ENCODE results near the gene STXBP6.
A peak's percentile ranks its signal among the peaks of the same experiment; 100 is the strongest.

The STXBP6 gene

GRCh38 chr14:24920265-24921075, 129.5 kb downstream of the STXBP6 start:
- no peaks in the 10 kb centered on the region for H3K9me3 Mint-ChIP-seq
- H3K4me3 Mint-ChIP-seq: no peak overlapping the region
- H3K27ac Mint-ChIP-seq: no peak overlapping the region
- H3K27me3 Mint-ChIP-seq: peaks cover 37% of the 10 kb centered on the region
- no peaks in the 10 kb centered on the region for H3K4me1 Mint-ChIP-seq (ENCODE audit: low read depth)
- H3K36me3 Mint-ChIP-seq (ENCODE audit: low read depth): no peaks in the 10 kb centered on the region

- H3K4me1 Mint-ChIP-seq (ENCODE audit: low read depth): no peaks in the 10 kb centered on the region
- peaks cover 37% of the 10 kb centered on the region for H3K27me3 Mint-ChIP-seq
- no peaks in the 10 kb centered on the region for H3K9me3 Mint-ChIP-seq
- H3K4me3 Mint-ChIP-seq: no peak overlapping the region
- H3K27ac Mint-ChIP-seq: no peak overlapping the region
- H3K36me3 Mint-ChIP-seq (ENCODE audit: low read depth): no peaks in the 10 kb centered on the region
These were observed 131.1 kb downstream of the STXBP6 start for GRCh38 chr14:24918822-24919221.

GRCh38 chr14:24915958-24916595, 133.9 kb downstream of the STXBP6 start:
- no peaks in the 10 kb centered on the region for H3K36me3 Mint-ChIP-seq (ENCODE audit: low read depth)
- H3K4me3 Mint-ChIP-seq: no peak overlapping the region
- no peak overlapping the region for H3K27ac Mint-ChIP-seq
- H3K4me1 Mint-ChIP-seq (ENCODE audit: low read depth): no peaks in the 10 kb centered on the region
- H3K9me3 Mint-ChIP-seq: no peaks in the 10 kb centered on the region
- H3K27me3 Mint-ChIP-seq: peaks cover 30% of the 10 kb centered on the region

GRCh38 chr14:24915403-24915921, 134.5 kb downstream of the STXBP6 start:
- Mint-ChIP-seq H3K4me1 (ENCODE audit: low read depth) (no peaks in the 10 kb centered on the region), H3K36me3 (ENCODE audit: low read depth) (no peaks in the 10 kb centered on the region), H3K4me3 (no peak overlapping the region), H3K27ac (no peak overlapping the region), H3K27me3 (peaks cover 27% of the 10 kb centered on the region), H3K9me3 (no peaks in the 10 kb centered on the region)

- H3K9me3 Mint-ChIP-seq: no peaks in the 10 kb centered on the region
- no peaks in the 10 kb centered on the region for H3K36me3 Mint-ChIP-seq (ENCODE audit: low read depth)
- peaks cover 19% of the 10 kb centered on the region for H3K27me3 Mint-ChIP-seq
- H3K4me1 Mint-ChIP-seq (ENCODE audit: low read depth): no peaks in the 10 kb centered on the region
- no peak overlapping the region for H3K4me3 Mint-ChIP-seq
- no peak overlapping the region for H3K27ac Mint-ChIP-seq
These were observed 136.2 kb downstream of the STXBP6 start for GRCh38 chr14:24913746-24914145.

GRCh38 chr14:24913021-24913420, 136.9 kb downstream of the STXBP6 start:
- Mint-ChIP-seq H3K4me3 (no peak overlapping the region), H3K27me3 (peaks cover 21% of the 10 kb centered on the region), H3K4me1 (ENCODE audit: low read depth) (no peaks in the 10 kb centered on the region), H3K9me3 (no peaks in the 10 kb centered on the region), H3K36me3 (ENCODE audit: low read depth) (no peaks in the 10 kb centered on the region), H3K27ac (no peak overlapping the region)

GRCh38 chr14:24911324-24912109, 138.4 kb downstream of the STXBP6 start:
- H3K9me3 Mint-ChIP-seq: no peaks in the 10 kb centered on the region
- H3K4me3 Mint-ChIP-seq: no peak overlapping the region

GRCh38 chr14:24910408-24910986, 139.4 kb downstream of the STXBP6 start:
- no peaks in the 10 kb centered on the region for H3K4me1 Mint-ChIP-seq (ENCODE audit: low read depth)
- no peaks in the 10 kb centered on the region for H3K9me3 Mint-ChIP-seq
- H3K36me3 Mint-ChIP-seq (ENCODE audit: low read depth): no peaks in the 10 kb centered on the region

More at GRCh38 chr14:24911324-24912109, 138.4 kb downstream of the STXBP6 start:
- peaks cover 19% of the 10 kb centered on the region for H3K27me3 Mint-ChIP-seq
- H3K36me3 Mint-ChIP-seq (ENCODE audit: low read depth): no peaks in the 10 kb centered on the region
- H3K4me1 Mint-ChIP-seq (ENCODE audit: low read depth): no peaks in the 10 kb centered on the region
- peak overlapping the region; percentile 16 for H3K27ac Mint-ChIP-seq

GRCh38 chr14:24909523-24910302, 140.2 kb downstream of the STXBP6 start:
- Mint-ChIP-seq H3K36me3 (ENCODE audit: low read depth) (no peaks in the 10 kb centered on the region), H3K4me3 (no peak overlapping the region), H3K27ac (no peak overlapping the region), H3K9me3 (no peaks in the 10 kb centered on the region), H3K4me1 (ENCODE audit: low read depth) (no peaks in the 10 kb centered on the region), H3K27me3 (peaks cover 19% of the 10 kb centered on the region)

More at GRCh38 chr14:24910408-24910986, 139.4 kb downstream of the STXBP6 start:
- H3K27ac Mint-ChIP-seq: no peak overlapping the region
- peaks cover 20% of the 10 kb centered on the region for H3K27me3 Mint-ChIP-seq
- no peak overlapping the region for H3K4me3 Mint-ChIP-seq

GRCh38 chr14:24908592-24909236, 141.2 kb downstream of the STXBP6 start:
- Mint-ChIP-seq H3K27ac (no peak overlapping the region), H3K36me3 (ENCODE audit: low read depth) (no peaks in the 10 kb centered on the region), H3K9me3 (no peaks in the 10 kb centered on the region), H3K27me3 (peaks cover 14% of the 10 kb centered on the region), H3K4me1 (ENCODE audit: low read depth) (no peaks in the 10 kb centered on the region), H3K4me3 (no peak overlapping the region)

GRCh38 chr14:24904533-24904932, 145.4 kb downstream of the STXBP6 start:
- Mint-ChIP-seq H3K4me1 (ENCODE audit: low read depth) (no peaks in the 10 kb centered on the region), H3K27ac (no peak overlapping the region), H3K4me3 (no peak overlapping the region), H3K9me3 (no peaks in the 10 kb centered on the region), H3K36me3 (ENCODE audit: low read depth) (no peaks in the 10 kb centered on the region), H3K27me3 (peaks cover 17% of the 10 kb centered on the region)

- Mint-ChIP-seq H3K9me3 (no peaks in the 10 kb centered on the region), H3K27me3 (peaks cover 15% of the 10 kb centered on the region), H3K4me1 (ENCODE audit: low read depth) (no peaks in the 10 kb centered on the region), H3K4me3 (no peak overlapping the region), H3K36me3 (ENCODE audit: low read depth) (no peaks in the 10 kb centered on the region), H3K27ac (no peak overlapping the region)
These were observed 146.6 kb downstream of the STXBP6 start for GRCh38 chr14:24903337-24903736.

- H3K9me3 Mint-ChIP-seq: no peaks in the 10 kb centered on the region
- no peak overlapping the region for H3K4me3 Mint-ChIP-seq
- H3K27ac Mint-ChIP-seq: no peak overlapping the region
- no peaks in the 10 kb centered on the region for H3K4me1 Mint-ChIP-seq (ENCODE audit: low read depth)
- no peaks in the 10 kb centered on the region for H3K36me3 Mint-ChIP-seq (ENCODE audit: low read depth)
- peaks cover 8% of the 10 kb centered on the region for H3K27me3 Mint-ChIP-seq
These were observed 149.5 kb downstream of the STXBP6 start for GRCh38 chr14:24900269-24901100.

Measured in stimulated activated naive CD8-positive, alpha-beta T cell treated with anti-CD3 and anti-CD28 coated beads, Interleukin-15, Interleukin-2, amounts not matched to agents 100 ng/mL and 50 ng/mL, for 24 hours (primary cell).